ENCODE data around the gene TSPAN12. TPM values are rescaled to one million over a fixed set of nuclear protein-coding genes. Genes with fewer than 3 reads are reported as not detected.
A peak's percentile ranks its signal among the peaks of the same experiment; 100 is the strongest.

The TSPAN12 gene
- polyA plus RNA-seq, 4 donors, result 26.8 to 134 (median 30.1) TPM

DNA sequence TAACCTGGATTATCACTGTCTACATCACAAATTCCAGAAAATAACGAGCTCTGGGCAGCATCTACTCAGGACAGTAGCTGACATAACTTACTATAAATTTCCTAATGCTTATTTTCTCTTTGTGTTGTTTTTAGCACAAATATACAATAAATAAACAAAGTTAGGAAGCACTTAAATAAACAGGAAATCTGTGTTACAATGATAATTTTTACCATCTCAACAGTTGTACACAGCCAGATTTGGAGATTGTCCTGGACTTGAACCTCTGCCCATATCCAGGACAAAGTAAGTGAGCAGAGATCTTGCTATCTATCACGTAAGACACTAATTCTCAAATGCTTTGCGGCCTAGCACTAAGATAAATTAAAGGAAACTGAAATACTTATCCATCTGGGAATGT lies 48.7 kb downstream of the TSPAN12 start:
- no peak overlapping the region for H3K4me3 ChIP-seq (ENCODE audit: low read depth in 1 of 3, low read length in 3 of 3)
- H3K36me3 ChIP-seq (ENCODE audit: control insufficient read depth in 3 of 3, insufficient read depth in 2 of 3, low read depth in 1 of 3, low read length in 3 of 3), result peaks cover 0 to 2% (median 0%) of the 10 kb centered on the region in 3 donors
- no peak overlapping the region for H3K27ac ChIP-seq (ENCODE audit: low read depth in 1 of 3, low read length in 2 of 3)
- H3K27me3 ChIP-seq (ENCODE audit: control insufficient read depth in 3 of 3, insufficient read depth in 3 of 3, low read length in 3 of 3), result no peaks in the 10 kb centered on the region
- no peak for DNase-seq
- H3K4me1 ChIP-seq (ENCODE audit: control insufficient read depth in 3 of 3, insufficient read depth in 2 of 3, low read depth in 1 of 3, low read length in 2 of 3), result peaks cover 0 to 5% (median 0%) of the 10 kb centered on the region in 3 donors
- WGBS, 3 donors, result 56 to 83% (median 76%) methylated on average over 3 of the region's 3 CpGs
- H3K9me3 ChIP-seq (ENCODE audit: control insufficient read depth in 2 of 2, insufficient read depth in 1 of 2, low read depth in 1 of 2, low read length in 1 of 2), result no peaks in the 10 kb centered on the region
- FAIRE-seq, result no peak

DNA sequence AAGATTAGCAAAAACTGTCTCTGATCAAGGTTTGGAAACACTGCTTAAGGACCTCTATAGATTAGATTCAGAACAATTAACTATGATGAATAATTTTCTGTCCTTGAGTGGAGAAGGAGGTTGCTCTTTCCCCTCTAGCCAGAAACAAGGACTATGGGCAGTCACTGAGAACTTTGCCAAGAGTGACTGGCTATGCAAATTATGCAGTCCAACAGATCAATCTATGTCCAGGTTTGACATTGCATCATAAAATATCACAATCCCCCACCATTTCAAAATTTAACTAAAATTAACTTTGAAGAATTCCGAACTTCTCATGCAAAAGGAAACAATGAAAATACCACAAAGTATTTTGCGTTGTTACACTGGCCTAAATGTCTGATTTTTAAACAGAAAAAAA lies 50.6 kb downstream of the TSPAN12 start:
- no peak for FAIRE-seq
- Histone ChIP-seq H3K4me3 (ENCODE audit: low read depth in 1 of 3, low read length in 3 of 3) (no peak overlapping the region), H3K9me3 (ENCODE audit: control insufficient read depth in 2 of 2, insufficient read depth in 1 of 2, low read depth in 1 of 2, low read length in 1 of 2) (no peaks in the 10 kb centered on the region), H3K27ac (ENCODE audit: low read depth in 1 of 3, low read length in 2 of 3) (no peak overlapping the region), H3K36me3 (ENCODE audit: control insufficient read depth in 3 of 3, insufficient read depth in 2 of 3, low read depth in 1 of 3, low read length in 3 of 3) (no peaks in the 10 kb centered on the region), H3K27me3 (ENCODE audit: control insufficient read depth in 3 of 3, insufficient read depth in 3 of 3, low read length in 3 of 3) (no peaks in the 10 kb centered on the region), H3K4me1 (ENCODE audit: control insufficient read depth in 3 of 3, insufficient read depth in 2 of 3, low read depth in 1 of 3, low read length in 2 of 3) (no peaks in the 10 kb centered on the region)
- 70 to 93% (median 86%) methylated on average over 2 of the region's 2 CpGs for WGBS, 3 donors
- DNase-seq, result no peak

DNA sequence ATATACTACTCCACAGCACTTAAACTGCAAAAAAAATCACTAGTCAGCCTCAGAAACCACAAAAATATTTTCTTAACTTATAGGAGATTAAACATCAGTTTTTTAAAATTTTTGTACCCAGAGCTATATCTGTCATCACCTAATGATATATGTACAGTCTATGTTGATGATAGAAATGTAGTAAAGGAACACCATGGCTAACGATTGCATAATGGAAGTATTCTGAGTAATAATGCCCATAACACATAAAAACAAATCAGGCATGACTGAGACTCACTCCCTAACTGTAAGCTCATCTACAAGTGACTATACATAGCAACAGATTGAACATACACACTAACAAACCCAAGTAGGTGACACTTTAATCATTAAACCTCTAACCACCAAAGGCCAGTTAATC lies 51.3 kb downstream of the TSPAN12 start:
- Histone ChIP-seq H3K4me3 (ENCODE audit: low read depth in 1 of 3, low read length in 3 of 3) (no peak overlapping the region), H3K9me3 (ENCODE audit: control insufficient read depth in 2 of 2, insufficient read depth in 1 of 2, low read depth in 1 of 2, low read length in 1 of 2) (no peaks in the 10 kb centered on the region), H3K27ac (ENCODE audit: low read depth in 1 of 3, low read length in 2 of 3) (no peak overlapping the region), H3K4me1 (ENCODE audit: control insufficient read depth in 3 of 3, insufficient read depth in 2 of 3, low read depth in 1 of 3, low read length in 2 of 3) (no peaks in the 10 kb centered on the region), H3K27me3 (ENCODE audit: control insufficient read depth in 3 of 3, insufficient read depth in 3 of 3, low read length in 3 of 3) (no peaks in the 10 kb centered on the region), H3K36me3 (ENCODE audit: control insufficient read depth in 3 of 3, insufficient read depth in 2 of 3, low read depth in 1 of 3, low read length in 3 of 3) (peaks cover 0 to 2% (median 2%) of the 10 kb centered on the region in 3 donors)
- DNase-seq (no peak), FAIRE-seq (no peak)
- WGBS, 3 donors, result 44 to 56% (median 46%) methylated on average over 1 of the region's 1 CpG

DNA sequence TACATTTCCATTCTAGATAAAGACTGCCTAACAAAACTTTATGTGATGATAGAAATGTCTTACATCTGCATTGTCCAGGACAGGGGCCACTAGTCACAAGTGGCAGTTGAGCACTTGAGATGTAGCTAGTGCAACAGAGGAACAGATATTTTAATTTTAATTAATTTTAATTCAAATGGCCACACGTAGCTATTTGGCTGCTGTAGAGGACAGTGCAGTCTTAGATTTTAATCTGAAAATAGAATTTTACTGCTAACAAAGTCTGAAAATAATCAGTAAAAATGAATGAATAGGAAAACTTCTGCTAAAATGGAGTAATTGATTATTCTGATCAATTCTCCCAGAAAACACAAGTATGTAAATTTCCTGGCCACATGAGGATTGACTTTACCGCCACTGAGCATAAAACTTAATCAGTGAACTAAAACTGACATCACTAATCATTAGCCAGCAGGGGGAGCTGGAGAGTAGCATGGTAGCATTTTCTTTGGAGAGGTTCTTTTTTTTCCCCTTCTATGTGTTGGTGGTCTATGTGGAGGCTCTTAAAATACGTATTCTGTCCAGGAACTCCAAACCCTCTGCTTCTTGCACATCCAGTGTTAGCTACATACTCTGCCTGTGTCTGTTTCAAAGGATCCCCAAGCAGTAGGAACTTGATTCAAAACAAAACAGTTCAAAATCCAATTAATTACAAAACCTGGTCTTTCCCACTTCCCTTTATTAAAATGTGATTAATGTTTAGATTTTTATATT lies 52.1 kb downstream of the TSPAN12 start:
- DNase-seq (peak; percentile 72 to 81), FAIRE-seq (no peak)
- WGBS, 3 donors, result 33 to 37% (median 34%) methylated on average over 3 of the region's 3 CpGs
- Histone ChIP-seq H3K4me1 (ENCODE audit: control insufficient read depth in 3 of 3, insufficient read depth in 2 of 3, low read depth in 1 of 3, low read length in 2 of 3) (no peaks in the 10 kb centered on the region), H3K36me3 (ENCODE audit: control insufficient read depth in 3 of 3, insufficient read depth in 2 of 3, low read depth in 1 of 3, low read length in 3 of 3) (peaks cover 0 to 3% (median 2%) of the 10 kb centered on the region in 3 donors), H3K27ac (ENCODE audit: low read depth in 1 of 3, low read length in 2 of 3) (no peak overlapping the region), H3K27me3 (ENCODE audit: control insufficient read depth in 3 of 3, insufficient read depth in 3 of 3, low read length in 3 of 3) (no peaks in the 10 kb centered on the region), H3K9me3 (ENCODE audit: control insufficient read depth in 2 of 2, insufficient read depth in 1 of 2, low read depth in 1 of 2, low read length in 1 of 2) (no peaks in the 10 kb centered on the region), H3K4me3 (ENCODE audit: low read depth in 1 of 3, low read length in 3 of 3) (no peak overlapping the region)

DNA sequence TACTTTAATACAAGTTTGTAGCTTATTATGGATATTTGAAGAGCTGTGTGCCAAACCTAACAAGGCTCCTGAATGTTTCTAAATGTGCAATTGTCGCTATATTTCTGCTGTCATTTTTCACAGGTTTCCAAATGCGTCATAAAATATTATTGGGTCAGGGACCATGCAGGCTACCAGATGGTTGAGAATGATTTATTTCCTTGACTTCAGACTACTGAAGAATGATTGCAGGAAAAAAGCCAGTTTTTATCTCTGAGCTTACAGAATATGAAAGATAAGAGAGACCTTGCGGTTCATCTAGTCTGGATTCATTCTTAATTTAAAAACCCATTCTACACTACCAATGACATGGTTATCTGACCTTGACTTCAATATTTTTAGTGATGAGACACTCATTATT lies 55.2 kb downstream of the TSPAN12 start:
- no peaks in the 10 kb centered on the region for H3K27me3 ChIP-seq (ENCODE audit: control insufficient read depth in 3 of 3, insufficient read depth in 3 of 3, low read length in 3 of 3)
- 84 to 89% (median 88%) methylated on average over 3 of the region's 3 CpGs for WGBS, 3 donors

DNA sequence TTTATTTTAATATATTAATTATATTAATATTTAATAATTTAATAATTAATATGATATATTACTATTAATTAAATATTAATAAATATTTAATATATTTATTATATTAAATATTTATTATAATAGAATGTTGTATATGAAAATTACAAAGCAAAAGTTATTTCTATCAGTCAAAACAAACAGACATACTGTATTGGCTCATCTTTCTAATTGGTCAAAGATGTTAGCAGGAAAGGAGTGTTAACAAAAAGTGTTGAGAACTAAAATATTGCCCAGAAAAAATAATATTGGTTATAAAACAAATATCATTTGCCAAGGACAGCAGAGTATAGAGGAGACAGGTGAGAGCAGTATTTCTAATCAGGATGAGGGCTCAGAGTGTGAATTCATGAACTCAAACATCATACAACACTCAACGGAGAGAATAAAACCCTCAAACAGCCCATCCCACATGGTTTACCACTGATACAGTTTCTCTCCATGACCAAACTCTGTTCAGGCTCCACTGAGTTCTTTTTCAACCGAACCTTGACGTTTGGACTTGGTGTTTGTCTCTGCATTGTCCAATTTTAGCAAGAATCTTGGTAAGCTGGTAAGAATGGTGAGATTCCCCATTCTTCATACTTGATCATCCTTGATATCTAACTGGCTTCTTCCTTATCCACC lies 58.0 kb downstream of the TSPAN12 start:
- no peaks in the 10 kb centered on the region for H3K4me1 ChIP-seq (ENCODE audit: control insufficient read depth in 3 of 3, insufficient read depth in 2 of 3, low read depth in 1 of 3, low read length in 2 of 3)
- peaks cover 0 to 10% (median 4%) of the 10 kb centered on the region in 3 donors for H3K36me3 ChIP-seq (ENCODE audit: control insufficient read depth in 3 of 3, insufficient read depth in 2 of 3, low read depth in 1 of 3, low read length in 3 of 3)
- H3K27me3 ChIP-seq (ENCODE audit: control insufficient read depth in 3 of 3, insufficient read depth in 3 of 3, low read length in 3 of 3), result no peaks in the 10 kb centered on the region
- DNase-seq (no peak), FAIRE-seq (no peak)
- no peak overlapping the region for H3K4me3 ChIP-seq (ENCODE audit: low read depth in 1 of 3, low read length in 3 of 3)
- 88 to 95% (median 91%) methylated on average over 3 of the region's 3 CpGs for WGBS, 3 donors
- H3K9me3 ChIP-seq (ENCODE audit: control insufficient read depth in 2 of 2, insufficient read depth in 1 of 2, low read depth in 1 of 2, low read length in 1 of 2), result peaks cover 0 to 4% of the 10 kb centered on the region in 2 donors
- no peak overlapping the region for H3K27ac ChIP-seq (ENCODE audit: low read depth in 1 of 3, low read length in 2 of 3)

More for the DNA sequence above, 55.2 kb downstream of the TSPAN12 start:
- Histone ChIP-seq H3K9me3 (ENCODE audit: control insufficient read depth in 2 of 2, insufficient read depth in 1 of 2, low read depth in 1 of 2, low read length in 1 of 2) (no peaks in the 10 kb centered on the region), H3K4me3 (ENCODE audit: low read depth in 1 of 3, low read length in 3 of 3) (no peak overlapping the region), H3K27ac (ENCODE audit: low read depth in 1 of 3, low read length in 2 of 3) (no peak overlapping the region), H3K36me3 (ENCODE audit: control insufficient read depth in 3 of 3, insufficient read depth in 2 of 3, low read depth in 1 of 3, low read length in 3 of 3) (peaks cover 0 to 5% (median 2%) of the 10 kb centered on the region in 3 donors), H3K4me1 (ENCODE audit: control insufficient read depth in 3 of 3, insufficient read depth in 2 of 3, low read depth in 1 of 3, low read length in 2 of 3) (no peaks in the 10 kb centered on the region)
- DNase-seq (no peak), FAIRE-seq (no peak)

DNA sequence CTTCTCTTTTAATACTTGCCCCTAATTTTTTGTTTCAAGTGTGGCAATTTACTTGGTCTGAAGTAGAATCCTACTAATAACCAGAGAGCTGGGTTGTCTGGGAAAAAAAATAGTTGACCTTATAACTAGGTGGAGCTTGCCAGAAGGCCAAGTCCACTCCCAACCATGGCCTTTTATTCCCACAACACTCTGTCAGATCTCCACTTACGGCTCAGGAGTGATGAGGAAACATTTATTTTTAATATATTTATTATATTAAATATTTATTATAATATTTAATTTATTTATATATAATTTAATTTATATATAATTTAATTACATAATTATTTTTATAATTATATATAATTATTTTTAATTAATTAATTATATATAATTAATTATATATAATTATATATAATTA lies 58.8 kb downstream of the TSPAN12 start:
- Histone ChIP-seq H3K36me3 (ENCODE audit: control insufficient read depth in 3 of 3, insufficient read depth in 2 of 3, low read depth in 1 of 3, low read length in 3 of 3) (peaks cover 0 to 10% (median 4%) of the 10 kb centered on the region in 3 donors), H3K27me3 (ENCODE audit: control insufficient read depth in 3 of 3, insufficient read depth in 3 of 3, low read length in 3 of 3) (no peaks in the 10 kb centered on the region), H3K9me3 (ENCODE audit: control insufficient read depth in 2 of 2, insufficient read depth in 1 of 2, low read depth in 1 of 2, low read length in 1 of 2) (peaks cover 0 to 4% of the 10 kb centered on the region in 2 donors), H3K4me1 (ENCODE audit: control insufficient read depth in 3 of 3, insufficient read depth in 2 of 3, low read depth in 1 of 3, low read length in 2 of 3) (no peaks in the 10 kb centered on the region), H3K4me3 (ENCODE audit: low read depth in 1 of 3, low read length in 3 of 3) (no peak overlapping the region), H3K27ac (ENCODE audit: low read depth in 1 of 3, low read length in 2 of 3) (no peak overlapping the region)
- DNase-seq (no peak), FAIRE-seq (no peak)
- WGBS, 3 donors, result 96 to 97% (median 97%) methylated on average over 1 of the region's 1 CpG

DNA sequence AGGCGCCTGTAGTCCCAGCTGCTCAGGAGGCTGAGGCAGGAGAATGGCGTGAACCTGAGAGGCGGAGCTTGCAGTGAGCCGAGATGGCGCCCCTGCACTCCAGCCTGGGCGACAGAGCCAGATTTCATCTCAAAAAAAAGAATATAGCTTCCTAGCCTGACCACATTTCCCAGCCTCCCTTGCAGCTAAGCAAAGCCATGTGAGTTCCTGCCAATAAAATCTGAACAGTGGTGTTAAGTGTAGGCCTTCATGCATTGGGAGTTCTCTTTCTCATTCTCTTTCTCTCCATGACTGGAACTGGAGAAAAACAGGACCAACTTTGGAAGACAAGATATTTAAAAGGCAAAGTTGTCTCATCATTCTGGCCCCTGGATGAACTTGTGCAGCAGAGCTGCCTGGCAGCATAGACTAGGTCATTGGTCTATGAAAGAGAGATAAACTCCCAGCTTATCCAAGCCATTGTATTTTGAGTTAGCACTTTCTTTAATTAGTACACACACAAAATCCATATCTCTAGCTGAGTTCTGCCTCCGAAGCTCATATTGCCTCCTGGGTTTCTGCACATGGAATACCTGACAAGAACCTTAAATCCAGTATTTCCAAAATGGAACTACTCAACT lies 60.8 kb downstream of the TSPAN12 start:
- DNase-seq (no peak), FAIRE-seq (no peak)
- 93 to 97% (median 95%) methylated on average over 7 of the region's 7 CpGs for WGBS, 3 donors
- Histone ChIP-seq H3K27ac (ENCODE audit: low read depth in 1 of 3, low read length in 2 of 3) (no peak overlapping the region), H3K4me1 (ENCODE audit: control insufficient read depth in 3 of 3, insufficient read depth in 2 of 3, low read depth in 1 of 3, low read length in 2 of 3) (peaks cover 0 to 3% (median 0%) of the 10 kb centered on the region in 3 donors), H3K36me3 (ENCODE audit: control insufficient read depth in 3 of 3, insufficient read depth in 2 of 3, low read depth in 1 of 3, low read length in 3 of 3) (peaks cover 0 to 12% (median 3%) of the 10 kb centered on the region in 3 donors), H3K4me3 (ENCODE audit: low read depth in 1 of 3, low read length in 3 of 3) (no peak overlapping the region), H3K27me3 (ENCODE audit: control insufficient read depth in 3 of 3, insufficient read depth in 3 of 3, low read length in 3 of 3) (no peaks in the 10 kb centered on the region), H3K9me3 (ENCODE audit: control insufficient read depth in 2 of 2, insufficient read depth in 1 of 2, low read depth in 1 of 2, low read length in 1 of 2) (peaks cover 0 to 4% of the 10 kb centered on the region in 2 donors)
